HepG2 (cell line): ENCODE measurements around the gene ATF3. TPM values are rescaled to one million over a fixed set of nuclear protein-coding genes. Genes with fewer than 3 reads are reported as not detected.
A peak's percentile ranks its signal among the peaks of the same experiment; 100 is the strongest.

Experiments
- AHR ChIP-seq: IDR thresholded peaks from 2 replicates; pipeline ENCODE4 v1.6.1; 2018; ENCODE audit warnings: missing genetic modification reagents, missing compliant biosample characterization
- CBX2 ChIP-seq, 2 experiments: fragments of 200-600 bp in 1 of 2; sonication (generic); formaldehyde crosslinking in 1 of 2; IDR thresholded peaks; 2 replicates each; pipeline versions ENCODE4 v1.7.0 to v1.8.1; 2018 to 2022; ENCODE audit warnings: low read depth in 2 of 2, low read length in 1 of 2, mild to moderate bottlenecking in 1 of 2, missing genetic modification reagents in 1 of 2
- EED ChIP-seq: sonication (generic); formaldehyde crosslinking; IDR thresholded peaks from 2 replicates; pipeline ENCODE4 v1.5.0; 2020; ENCODE audit warnings: mild to moderate bottlenecking, missing genetic modification reagents
- MTF2 ChIP-seq: sonication (generic); formaldehyde crosslinking; IDR thresholded peaks from 2 replicates; pipeline ENCODE4 v1.5.0; 2020; ENCODE audit warnings: missing genetic modification reagents, borderline replicate concordance
- ZBTB26 ChIP-seq: IDR thresholded peaks from 2 replicates; pipeline ENCODE4 v1.6.1; 2016; ENCODE audit warnings: missing compliant biosample characterization, missing genetic modification reagents, borderline replicate concordance
- ZNF121 ChIP-seq: sonication (generic); formaldehyde crosslinking; IDR thresholded peaks from 2 replicates; pipeline ENCODE4 v1.5.0; 2020; ENCODE audit warnings: mild to moderate bottlenecking, missing genetic modification reagents
- ZNF230 ChIP-seq: sonication (generic); formaldehyde crosslinking; IDR thresholded peaks from 2 replicates; pipeline ENCODE4 v1.4.0; 2020; ENCODE audit warnings: mild to moderate bottlenecking, missing genetic modification reagents
- ZNF33A ChIP-seq: sonication (generic); formaldehyde crosslinking; IDR thresholded peaks from 2 replicates; pipeline ENCODE4 v1.5.1; 2020; ENCODE audit warnings: missing genetic modification reagents, mild to moderate bottlenecking, moderate library complexity, borderline replicate concordance
- ZNF362 ChIP-seq: sonication (generic); formaldehyde crosslinking; IDR thresholded peaks from 2 replicates; pipeline ENCODE4 v1.4.0; 2020; ENCODE audit warnings: missing genetic modification reagents, mild to moderate bottlenecking, borderline replicate concordance
- ZNF670 ChIP-seq: sonication (generic); formaldehyde crosslinking; IDR thresholded peaks from 2 replicates; pipeline ENCODE4 v1.8.0; 2022; ENCODE audit warnings: mild to moderate bottlenecking, missing genetic modification reagents, borderline replicate concordance
- ZNF709 ChIP-seq: sonication (generic); formaldehyde crosslinking; IDR thresholded peaks from 2 replicates; pipeline ENCODE4 v1.5.0; 2020; ENCODE audit warnings: mild to moderate bottlenecking, missing genetic modification reagents
- ZNF747 ChIP-seq: sonication (generic); formaldehyde crosslinking; IDR thresholded peaks from 2 replicates; pipeline ENCODE4 v1.8.1; 2023; ENCODE audit warnings: missing genetic modification reagents, mild to moderate bottlenecking, borderline replicate concordance
- ZNF761 ChIP-seq: sonication (generic); formaldehyde crosslinking; conservative IDR thresholded peaks from 2 replicates; pipeline ENCODE4 v1.4.0; 2020; ENCODE audit warnings: mild to moderate bottlenecking, missing genetic modification reagents
- polyA plus RNA-seq, 8 experiments: library from polyadenylated mRNA; depleted of rRNA in 3 of 8; stranded (reverse) in 7 of 8; unstranded in 1 of 8; fragments of >200 nt; fragmentation: Illumina TruSeq in 4 of 8; extraction: Trizol in 4 of 8; gene quantifications; 2 replicates each; pipeline versions ENCODE4 v1.2.1 to v1.2.3, GENCODE V29; 2011 to 2016; ENCODE audit warnings: low read depth in 4 of 8, missing spikeins in 1 of 8, mixed read lengths in 1 of 8; ENCODE audit not compliant: insufficient read depth in 1 of 8
- total RNA-seq, 5 experiments: library from RNA; depleted of rRNA; stranded (reverse); fragments of >200 nt; fragmentation: Illumina TruSeq; extraction: Trizol; gene quantifications; 2 replicates each; pipeline ENCODE4 v1.2.3, GENCODE V29; 2016; ENCODE audit warnings: low read depth in 1 of 5
- TF ChIP-seq, protein P1 (sequence below): IDR thresholded peaks from 2 replicates; pipeline ENCODE4 v1.6.1; 2016; ENCODE audit warnings: mild to moderate bottlenecking, missing biosample characterization, missing genetic modification reagents

The ATF3 gene
- total and polyA plus RNA-seq, 2 of the 13 experiments (the other 11 are each of a cell fraction or from before 2014, with no cell fraction given): 5.0 to 13.0 TPM

DNA sequence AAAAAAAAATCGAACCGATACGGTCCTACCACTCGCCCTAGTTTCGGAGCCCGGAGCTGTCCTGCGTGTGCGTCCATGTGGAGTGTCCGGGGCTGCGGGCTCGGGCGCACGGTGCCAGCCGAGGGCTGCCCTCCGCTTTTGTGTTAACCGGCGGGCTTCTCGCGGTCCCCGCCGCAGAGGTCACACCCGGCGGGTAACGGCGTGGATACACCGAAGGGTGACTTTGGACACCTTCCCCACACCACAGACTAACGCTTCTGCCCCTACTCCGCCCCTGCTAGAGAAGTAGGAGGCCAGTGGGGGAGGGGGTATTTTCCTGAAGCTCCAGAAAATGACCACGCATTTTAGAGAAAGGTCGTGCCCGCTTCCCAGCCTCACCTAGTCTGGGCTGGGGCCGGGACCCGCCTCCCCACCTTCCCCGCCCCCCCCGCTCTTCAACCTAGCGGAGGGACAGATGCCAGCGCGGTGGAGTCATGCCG is 609 bp upstream of the ATF3 start (continued):
- TF ChIP-seq ZNF33A (CRISPR knock-in tag) (peak; percentile 94; the same call in 1 of the 2 replicates), ZNF670 (no peak), ZNF230 (CRISPR knock-in tag) (peak; percentile 77; the same call in 1 of the 2 replicates), MTF2 (peak; percentile 73; the same call in 1 of the 2 replicates), AHR (CRISPR knock-in tag) (no peak), ZNF362 (CRISPR knock-in tag) (peak; percentile 56; the same call in 1 of the 2 replicates), ZNF747 (0 out of 2 replicates have a peak, but pooled peaks have one; percentile 27), CBX2 (IDR thresholded peaks at IDR 0.05; ENCODE audit: low read depth, low read length) (0 out of 2 replicates have a peak, but pooled peaks have one; percentile 56), CBX2 (CRISPR knock-in tag; IDR thresholded peaks at IDR 0.05; ENCODE audit: low read depth) (no peak; the same call in 1 of the 2 replicates), EED (CRISPR knock-in tag) (0 out of 2 replicates have a peak, but pooled peaks have one; percentile 35), ZNF761 (CRISPR knock-in tag) (0 out of 2 replicates have a peak, but pooled peaks have one; percentile 16), ZNF709 (no peak), ZNF121 (CRISPR knock-in tag) (0 out of 2 replicates have a peak, but pooled peaks have one; percentile 2), ZBTB26 (CRISPR knock-in tag) (peak; percentile 83; the same call in 1 of the 2 replicates)
- TF ChIP-seq, protein P1, sequence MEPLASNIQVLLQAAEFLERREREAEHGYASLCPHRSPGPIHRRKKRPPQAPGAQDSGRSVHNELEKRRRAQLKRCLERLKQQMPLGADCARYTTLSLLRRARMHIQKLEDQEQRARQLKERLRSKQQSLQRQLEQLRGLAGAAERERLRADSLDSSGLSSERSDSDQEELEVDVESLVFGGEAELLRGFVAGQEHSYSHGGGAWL (CRISPR knock-in tag): peak; percentile 2; the same call in 1 of the 2 replicates
- TF ChIP-seq, all 625 proteins: peak for 21
